SU-DHL-6 (cell line): ENCODE measurements around the gene RBM41.

Experiments
- H2AFZ ChIP-seq: fragments of 200-600 bp; sonication (generic); 2 replicates; pipeline ENCODE4 v1.6.1; 2014; ENCODE audit warnings: low read depth, mild to moderate bottlenecking, moderate library complexity, mixed read lengths, antibody characterized with exemption, low read length; ENCODE audit not compliant: severe bottlenecking
- H3F3A ChIP-seq: fragments of 200-600 bp; shearing (Covaris generic); 2 replicates; pipeline ENCODE4 v1.6.0; 2016; ENCODE audit warnings: antibody characterized with exemption, mild to moderate bottlenecking; ENCODE audit not compliant: insufficient read depth
- H3K27ac ChIP-seq: fragments of 200-600 bp; sonication (generic); 2 replicates; pipeline ENCODE4 v1.5.1; 2016; ENCODE audit warnings: low read depth, mild to moderate bottlenecking, low read length, moderate library complexity, mixed read lengths
- H3K27me3 ChIP-seq: fragments of 200-600 bp; sonication (generic), shearing (Covaris generic); 2 replicates; pipeline ENCODE4 v1.6.0; 2014; ENCODE audit warnings: mild to moderate bottlenecking, low read length
- H3K36me3 ChIP-seq: fragments of 200-600 bp; sonication (generic); 2 replicates; pipeline ENCODE4 v1.6.1; 2014; ENCODE audit warnings: mild to moderate bottlenecking, low read length, mixed read lengths
- H3K4me2 ChIP-seq: fragments of 300-600, 200-600 bp; shearing (Covaris generic), sonication (generic); 2 replicates; pipeline ENCODE4 v1.6.0; 2014; ENCODE audit warnings: low read length, low read depth, mild to moderate bottlenecking; ENCODE audit not compliant: poor library complexity, severe bottlenecking
- H3K4me3 ChIP-seq: fragments of 200-600 bp; sonication (generic); 2 replicates; pipeline ENCODE4 v1.5.1; 2014; ENCODE audit warnings: antibody characterized with exemption, low read length, mild to moderate bottlenecking, mixed read lengths; ENCODE audit not compliant: insufficient read depth, poor library complexity, severe bottlenecking
- H3K79me2 ChIP-seq: fragments of 200-600 bp; sonication (generic); 2 replicates; pipeline ENCODE4 v1.6.1; 2014; ENCODE audit warnings: mild to moderate bottlenecking, low read length, moderate library complexity; ENCODE audit not compliant: insufficient read depth
- H3K9ac ChIP-seq: fragments of 200-600 bp; sonication (generic); 2 replicates; pipeline ENCODE4 v1.7.0; 2014; ENCODE audit warnings: mild to moderate bottlenecking, low read length
- H3K9me2 ChIP-seq: fragments of 200-600 bp; sonication (generic); replicated peaks from 2 replicates; pipeline ENCODE4 v1.6.1; 2014; ENCODE audit warnings: low read length; ENCODE audit not compliant: insufficient read depth
- H3K9me3 ChIP-seq: fragments of 200-600 bp; sonication (generic); 2 replicates; pipeline ENCODE4 v1.6.1; 2014; ENCODE audit warnings: low read length, mixed read lengths; ENCODE audit not compliant: insufficient read depth
- H4K20me1 ChIP-seq: fragments of 200-600 bp; sonication (generic); 2 replicates; pipeline ENCODE4 v1.6.1; 2014; ENCODE audit warnings: low read depth, mild to moderate bottlenecking, antibody characterized with exemption, low read length, moderate library complexity, mixed read lengths
- EZH2phosphoT487 ChIP-seq: fragments of 200-600 bp; sonication (generic), shearing (Covaris generic); conservative IDR thresholded peaks from 2 replicates; pipeline ENCODE4 v1.6.1; 2018; ENCODE audit warnings: mild to moderate bottlenecking, antibody characterized with exemption, low read length, moderate library complexity, mixed read lengths
- TF ChIP-seq, protein P1 (sequence below): fragments of 200-600 bp; sonication (generic); IDR thresholded peaks from one replicate; pipeline ENCODE4 v1.5.1; 2017; ENCODE audit warnings: antibody characterized with exemption, mild to moderate bottlenecking, low read length, moderate library complexity; ENCODE audit not compliant: insufficient read depth, poor library complexity, severe bottlenecking

Gene RBM41

DNA sequence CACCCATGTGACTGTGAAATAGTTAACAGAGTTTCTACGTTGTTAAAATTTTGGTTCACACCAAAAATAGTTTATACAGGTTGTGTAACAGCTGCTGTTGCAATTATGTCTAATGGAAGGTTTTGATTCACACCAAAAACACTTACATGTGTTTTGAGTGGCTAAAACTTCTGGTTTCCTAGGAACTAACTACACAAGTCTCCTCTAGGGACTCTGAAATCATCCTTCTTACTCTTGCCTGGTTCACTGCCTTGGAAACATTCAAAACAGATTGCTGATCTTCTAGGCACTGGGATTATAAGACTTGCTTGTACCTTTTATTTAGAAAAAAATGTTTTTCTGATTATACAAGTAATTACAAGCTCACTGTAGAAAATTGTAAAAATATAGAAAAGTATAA is 103.7 kb downstream of the RBM41 start:
- H2AFZ ChIP-seq, result no peak overlapping the region
- H3K79me2 ChIP-seq, result no peaks in the 10 kb centered on the region
- no peaks in the 10 kb centered on the region for H3K9me2 ChIP-seq
- H3K4me3 ChIP-seq, result no peak overlapping the region
- TF ChIP-seq EZH2phosphoT487, result no peak
- TF ChIP-seq, protein P1, sequence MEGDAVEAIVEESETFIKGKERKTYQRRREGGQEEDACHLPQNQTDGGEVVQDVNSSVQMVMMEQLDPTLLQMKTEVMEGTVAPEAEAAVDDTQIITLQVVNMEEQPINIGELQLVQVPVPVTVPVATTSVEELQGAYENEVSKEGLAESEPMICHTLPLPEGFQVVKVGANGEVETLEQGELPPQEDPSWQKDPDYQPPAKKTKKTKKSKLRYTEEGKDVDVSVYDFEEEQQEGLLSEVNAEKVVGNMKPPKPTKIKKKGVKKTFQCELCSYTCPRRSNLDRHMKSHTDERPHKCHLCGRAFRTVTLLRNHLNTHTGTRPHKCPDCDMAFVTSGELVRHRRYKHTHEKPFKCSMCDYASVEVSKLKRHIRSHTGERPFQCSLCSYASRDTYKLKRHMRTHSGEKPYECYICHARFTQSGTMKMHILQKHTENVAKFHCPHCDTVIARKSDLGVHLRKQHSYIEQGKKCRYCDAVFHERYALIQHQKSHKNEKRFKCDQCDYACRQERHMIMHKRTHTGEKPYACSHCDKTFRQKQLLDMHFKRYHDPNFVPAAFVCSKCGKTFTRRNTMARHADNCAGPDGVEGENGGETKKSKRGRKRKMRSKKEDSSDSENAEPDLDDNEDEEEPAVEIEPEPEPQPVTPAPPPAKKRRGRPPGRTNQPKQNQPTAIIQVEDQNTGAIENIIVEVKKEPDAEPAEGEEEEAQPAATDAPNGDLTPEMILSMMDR, result no peak
- H3F3A ChIP-seq, result no peaks in the 10 kb centered on the region
- H3K4me2 ChIP-seq, result no peak overlapping the region
- no peak overlapping the region for H3K9ac ChIP-seq
- H3K9me3 ChIP-seq, result no peaks in the 10 kb centered on the region
- no peaks in the 10 kb centered on the region for H4K20me1 ChIP-seq
- no peak overlapping the region for H3K27ac ChIP-seq
- H3K27me3 ChIP-seq, result no peaks in the 10 kb centered on the region
- no peaks in the 10 kb centered on the region for H3K36me3 ChIP-seq
